NCI-H2171 (cell line): Measurements from ENCODE around the gene CDC42EP3.

ENCODE experiments used
- DNase-seq: peaks from one replicate; lab custom pipeline; 2025; lab: John Stamatoyannopoulos, UW

The CDC42EP3 gene

DNA sequence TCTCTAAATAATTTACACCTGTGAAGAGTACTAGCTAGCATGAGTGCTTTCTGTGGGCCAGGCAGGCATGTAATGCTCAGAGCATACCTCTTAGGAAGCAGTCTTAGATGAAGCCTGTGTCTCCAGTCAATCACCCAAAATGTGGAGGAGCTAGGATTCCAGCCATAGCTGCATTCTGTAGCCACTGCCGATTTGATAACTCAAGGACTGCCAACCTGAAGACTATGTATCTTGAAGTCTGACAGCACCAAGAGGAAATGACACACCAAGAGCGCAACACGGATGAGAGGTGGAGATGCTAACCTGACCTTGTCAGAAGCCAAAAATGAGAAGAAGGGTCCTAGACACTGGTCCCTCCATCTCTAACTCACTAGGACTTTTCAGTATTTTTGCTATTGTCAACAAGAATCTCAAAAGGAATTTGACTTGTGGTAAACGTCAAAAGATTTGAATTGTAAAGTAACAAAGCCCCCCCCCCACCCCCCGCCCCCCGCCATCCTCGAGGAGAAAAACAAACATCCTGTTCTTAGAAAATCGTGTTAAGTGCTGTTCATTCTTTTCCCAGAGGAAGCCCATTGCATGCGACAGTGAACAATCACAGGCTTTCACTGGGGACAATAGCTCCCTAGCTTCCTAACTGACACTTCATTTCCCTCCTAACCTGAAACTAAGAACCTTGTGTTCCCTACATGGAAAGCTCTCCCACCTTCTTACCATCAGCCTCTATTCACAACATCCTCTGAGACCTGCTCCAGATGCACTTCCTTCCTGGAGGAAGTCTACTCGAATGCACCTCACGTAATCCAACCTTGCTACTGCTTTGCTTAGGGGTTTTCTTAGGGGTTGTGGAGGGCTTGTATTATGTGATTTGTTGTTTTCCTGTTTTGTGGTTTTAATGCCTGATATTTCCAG, 14.7 kb downstream of the CDC42EP3 start:
- DNase-seq, result no peak

DNA sequence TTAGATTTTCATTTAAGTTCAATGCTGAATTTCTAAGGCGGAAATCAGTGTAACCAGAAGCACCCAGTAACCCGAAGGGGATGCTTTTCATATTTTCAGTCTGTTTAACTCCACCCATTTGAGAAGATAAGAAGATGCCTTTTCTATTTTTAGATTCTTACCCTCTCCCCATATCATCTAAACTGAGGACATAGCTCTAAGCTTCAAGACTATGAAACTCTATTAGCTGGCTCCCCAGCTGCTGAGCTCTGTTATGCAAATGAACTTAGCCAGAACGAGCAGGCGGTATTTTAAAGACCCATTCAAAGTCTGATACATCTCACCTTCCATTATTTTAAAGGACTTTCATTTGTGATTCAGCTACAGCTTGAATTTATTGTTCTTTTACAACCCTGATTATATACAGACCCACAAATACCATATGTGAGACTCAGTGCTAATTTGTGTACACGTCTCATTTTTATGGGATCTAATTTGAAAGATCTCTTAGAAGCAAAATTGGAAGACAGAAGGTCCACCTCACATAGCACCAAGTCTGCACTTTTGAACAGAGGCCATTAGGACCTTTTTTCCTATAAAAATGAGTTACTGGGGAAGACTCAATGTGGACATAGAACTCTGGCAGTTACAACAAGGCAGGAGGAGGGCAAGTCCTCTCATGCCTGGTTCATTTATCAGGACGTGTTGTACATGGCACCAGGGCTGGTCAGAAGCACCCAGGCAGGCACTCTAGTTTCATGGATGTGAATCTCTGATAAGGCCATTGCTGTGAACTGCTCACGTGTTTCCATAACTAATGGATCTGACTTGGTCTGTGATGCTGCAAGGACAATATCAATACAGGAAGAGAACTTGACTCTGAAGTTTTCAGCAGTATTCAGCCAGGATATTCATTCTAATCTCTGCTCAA, 16.3 kb downstream of the CDC42EP3 start:
- no peak for DNase-seq

DNA sequence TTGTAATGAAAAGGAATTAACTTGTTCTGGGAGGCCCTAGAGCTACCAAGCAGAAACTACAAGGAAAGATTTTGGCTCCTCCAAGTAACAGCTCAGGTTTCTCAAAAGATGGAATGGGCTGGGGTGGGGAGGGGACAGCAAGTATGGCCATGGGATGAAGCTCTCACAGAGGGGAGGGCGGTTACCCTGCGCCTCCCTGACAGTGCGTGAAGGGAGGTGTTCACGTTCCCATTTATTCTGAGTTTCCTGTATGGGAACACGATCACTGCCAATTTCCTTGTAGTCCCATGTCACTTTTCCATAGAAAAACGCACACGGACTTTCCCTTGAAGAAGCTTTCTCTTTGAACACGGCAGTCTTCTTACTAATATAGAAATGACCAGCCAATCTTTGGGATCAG, 17.0 kb downstream of the CDC42EP3 start:
- DNase-seq, result no peak

DNA sequence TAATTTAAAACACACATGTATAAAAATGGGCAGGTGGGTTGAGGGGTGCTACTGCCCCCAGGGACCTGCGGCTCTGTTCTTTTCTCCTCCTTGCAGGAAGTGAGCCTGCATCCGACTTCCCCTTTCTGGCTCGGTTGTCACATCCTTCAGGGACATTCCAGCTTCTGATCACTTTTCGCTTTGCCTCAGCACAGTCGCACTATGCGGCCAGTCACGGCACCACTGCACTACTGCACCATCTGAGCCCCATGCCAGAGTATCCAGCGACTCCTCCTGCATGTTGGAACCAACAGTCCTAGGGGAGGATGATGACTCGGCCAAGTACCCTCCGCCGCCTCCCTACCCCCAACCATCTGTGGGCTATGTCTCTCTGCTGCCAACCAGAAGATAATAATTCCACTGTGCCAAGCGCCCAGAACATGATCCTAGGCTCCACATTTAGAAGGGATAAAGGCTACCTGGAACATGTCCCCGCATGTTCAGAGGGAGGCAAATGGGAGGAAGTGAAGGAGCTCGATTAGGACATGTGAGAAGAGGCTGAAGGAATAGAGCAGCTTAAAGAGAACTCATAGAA, 17.6 kb downstream of the CDC42EP3 start:
- DNase-seq, result peak; percentile 61

DNA sequence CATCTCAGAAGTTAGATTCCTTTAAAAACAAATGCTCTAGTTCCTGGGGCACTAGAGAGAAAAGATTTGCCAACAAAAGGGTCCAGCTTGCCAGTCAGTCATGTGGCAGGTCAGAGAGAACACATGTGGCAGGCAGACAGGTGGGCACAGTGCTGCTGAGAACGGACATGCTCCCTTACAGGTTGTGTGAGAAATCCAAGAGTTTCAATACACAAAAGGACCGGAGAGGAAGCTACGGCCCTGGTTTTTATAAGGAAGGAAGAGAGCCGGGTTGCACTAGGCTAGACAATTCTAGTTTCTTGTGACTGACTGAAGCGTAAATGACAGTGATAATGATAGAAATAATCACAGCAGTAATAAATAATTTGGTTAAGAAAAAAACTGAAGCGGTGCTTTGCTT, 18.3 kb downstream of the CDC42EP3 start:
- DNase-seq, result no peak

DNA sequence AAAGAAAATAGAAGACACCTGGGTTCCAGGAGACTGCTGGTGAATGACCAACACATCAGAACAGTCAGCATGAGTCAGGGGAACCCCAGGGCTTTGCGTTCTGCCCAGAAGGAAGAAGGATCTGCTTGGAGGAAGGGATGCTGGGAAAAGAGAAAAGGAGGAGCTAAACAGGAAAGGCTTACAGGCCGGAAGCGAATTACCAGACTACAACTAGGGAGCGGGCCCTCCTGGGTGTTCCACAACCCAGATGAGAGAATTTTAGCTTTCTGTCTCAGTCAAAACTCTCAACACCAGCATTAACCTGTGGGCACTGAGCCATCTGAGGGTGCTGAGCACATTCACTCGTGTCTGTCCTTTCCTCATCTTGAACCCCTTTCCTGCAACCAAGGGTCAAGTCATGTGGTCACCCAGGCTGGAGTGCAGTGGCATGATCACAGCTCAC, 19.2 kb downstream of the CDC42EP3 start:
- no peak for DNase-seq

DNA sequence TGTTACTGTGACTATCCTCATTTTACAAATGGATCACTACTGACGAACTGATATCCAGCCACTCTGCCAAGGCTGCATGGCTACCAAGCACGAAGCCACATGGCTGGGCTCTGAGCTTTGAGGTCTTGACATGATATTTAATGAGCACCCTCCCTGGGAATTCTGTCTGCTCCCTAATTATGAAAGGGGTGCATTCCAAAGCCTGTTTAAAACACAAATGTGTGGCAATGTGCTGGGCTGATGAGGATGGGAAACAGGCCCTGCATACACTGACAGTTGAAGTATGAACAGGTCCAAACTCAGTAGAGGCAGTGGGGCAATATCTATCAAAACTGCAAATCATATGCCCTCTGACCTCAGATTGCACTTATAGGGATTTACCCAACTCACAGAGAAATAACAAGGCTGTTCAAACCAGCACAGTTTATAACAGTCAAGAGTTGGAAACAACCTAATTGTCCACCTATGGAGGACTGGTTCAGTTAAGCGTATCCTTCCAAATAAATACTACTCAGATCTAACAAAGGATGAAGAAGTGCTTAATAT, 20.8 kb downstream of the CDC42EP3 start:
- no peak for DNase-seq

DNA sequence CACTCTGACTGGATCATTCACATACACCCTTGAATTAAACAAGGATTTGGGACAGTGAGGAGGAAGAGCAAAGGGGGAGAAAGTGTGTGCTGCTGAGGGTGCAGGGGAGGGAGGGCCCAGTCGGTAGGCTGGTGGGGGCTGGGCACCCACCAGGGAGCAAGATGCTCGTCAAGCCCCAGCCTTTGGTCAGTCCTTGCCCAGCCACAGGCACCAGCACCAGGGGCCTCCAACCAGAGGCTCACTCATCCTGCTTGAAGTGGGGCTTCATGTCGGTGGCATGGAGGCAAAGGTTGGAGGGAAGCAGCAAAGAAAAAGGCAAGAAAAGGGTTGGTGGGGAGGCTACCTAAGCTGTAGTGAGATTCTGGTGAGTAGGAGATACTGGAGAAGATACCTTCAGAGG, 21.9 kb downstream of the CDC42EP3 start:
- DNase-seq, result no peak

DNA sequence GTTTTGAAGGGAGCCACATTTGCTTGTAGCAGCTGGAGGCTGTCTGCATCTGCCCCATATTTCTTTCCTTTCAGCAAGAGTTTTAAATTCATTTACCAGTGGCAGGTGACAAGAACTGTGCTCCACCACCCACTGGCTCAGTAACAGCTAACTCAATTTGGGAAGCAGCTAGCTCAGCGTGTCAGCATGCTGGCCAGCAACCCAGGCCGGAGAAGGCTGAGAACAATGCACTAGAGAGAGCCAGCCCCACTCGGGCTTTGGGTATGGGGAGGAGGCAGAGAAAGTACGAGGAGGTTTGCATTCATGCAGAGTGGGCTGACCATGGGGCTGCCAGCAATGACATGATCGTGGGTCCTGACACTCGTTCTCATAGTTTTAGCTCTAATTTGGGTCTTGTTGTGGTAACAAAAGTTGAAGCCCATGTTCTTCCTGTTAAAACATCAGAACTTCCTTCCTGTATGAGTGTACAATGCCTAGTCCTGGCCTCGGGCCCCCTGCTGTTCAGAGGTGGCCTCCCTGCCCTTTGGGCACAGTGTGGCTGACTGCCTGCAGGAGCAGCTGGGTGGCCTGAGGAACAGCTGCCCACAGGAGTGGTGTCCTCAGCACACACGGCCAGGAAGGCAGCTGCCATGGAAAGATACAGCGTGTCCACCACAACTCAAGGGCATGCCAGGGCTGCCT, 23.0 kb downstream of the CDC42EP3 start:
- no peak for DNase-seq

DNA sequence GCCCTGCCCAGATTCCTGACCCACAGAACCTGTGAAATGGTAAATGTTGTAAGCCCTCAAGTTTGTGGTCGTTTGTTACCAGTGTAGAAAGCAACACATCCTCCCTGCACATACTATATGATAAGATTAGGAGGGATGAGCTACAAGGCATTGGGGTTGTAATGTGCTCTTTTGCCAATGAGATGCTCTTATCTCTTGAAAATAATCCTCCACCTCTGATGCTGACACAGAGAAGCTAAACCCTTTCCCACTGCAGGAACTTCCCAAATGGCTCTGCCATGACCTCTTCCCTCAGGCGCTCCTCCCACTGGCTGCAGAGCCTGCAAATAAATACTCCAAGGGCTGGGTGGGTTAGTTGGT, 23.5 kb downstream of the CDC42EP3 start:
- no peak for DNase-seq

DNA sequence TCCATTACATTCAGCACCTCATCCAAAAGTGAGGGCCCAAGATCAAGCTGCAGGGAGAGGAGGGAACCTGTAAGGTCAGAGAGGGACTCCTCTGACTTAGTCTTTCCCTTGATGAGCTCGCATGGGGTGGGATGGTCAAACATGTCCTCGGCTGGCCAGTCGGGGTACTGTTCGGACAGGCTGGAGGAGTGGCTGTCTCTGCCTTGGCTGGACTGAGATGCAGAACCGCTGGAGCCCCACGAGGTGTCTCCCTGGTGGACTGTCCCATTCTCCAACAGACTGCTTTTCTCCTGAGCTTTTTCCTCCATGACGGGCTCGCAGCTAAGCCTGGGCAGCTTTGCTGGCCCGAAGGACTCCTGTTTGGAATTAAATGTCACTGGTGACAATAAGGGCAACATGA, 25.6 kb downstream of the CDC42EP3 start:
- DNase-seq, result no peak

DNA sequence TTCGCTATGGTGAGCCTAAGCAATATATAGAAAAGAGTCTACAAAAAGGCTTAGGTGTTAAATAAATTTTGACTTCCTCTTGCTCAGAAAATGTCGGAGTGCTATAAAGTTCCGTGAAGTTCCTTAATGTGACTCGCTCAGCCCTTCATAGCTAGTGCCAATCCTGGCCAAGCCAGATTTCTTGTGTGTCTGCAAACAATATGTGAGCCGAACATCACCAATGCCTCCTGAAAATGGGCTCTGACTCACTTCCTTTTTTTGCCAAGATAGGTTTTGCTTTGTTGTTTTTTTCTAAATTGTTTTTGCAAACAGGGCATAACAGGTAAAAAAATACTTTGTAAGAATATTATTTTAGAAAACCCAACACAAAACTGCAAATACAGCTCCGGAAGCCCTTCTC, 26.1 kb downstream of the CDC42EP3 start:
- DNase-seq, result no peak

DNA sequence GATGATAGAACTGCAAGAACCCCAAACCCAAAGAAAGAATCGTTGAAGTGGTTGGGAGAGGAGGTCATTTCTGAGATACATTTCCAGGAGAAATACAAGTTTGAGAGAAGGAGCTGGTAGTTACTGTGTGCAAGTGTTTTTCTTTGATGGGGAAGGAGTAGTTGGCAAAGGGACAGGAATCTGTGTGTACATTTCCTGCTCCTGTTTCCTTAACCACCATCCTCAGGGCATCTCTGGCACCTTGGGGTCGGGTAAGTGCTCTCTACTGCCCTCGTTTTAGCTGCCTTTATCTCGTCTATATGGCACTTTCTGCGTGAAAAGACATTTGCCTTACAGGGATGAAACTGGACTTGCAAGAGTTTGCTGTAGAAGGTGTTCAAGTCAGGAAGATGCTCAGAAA, 27.3 kb downstream of the CDC42EP3 start:
- DNase-seq, result no peak

DNA sequence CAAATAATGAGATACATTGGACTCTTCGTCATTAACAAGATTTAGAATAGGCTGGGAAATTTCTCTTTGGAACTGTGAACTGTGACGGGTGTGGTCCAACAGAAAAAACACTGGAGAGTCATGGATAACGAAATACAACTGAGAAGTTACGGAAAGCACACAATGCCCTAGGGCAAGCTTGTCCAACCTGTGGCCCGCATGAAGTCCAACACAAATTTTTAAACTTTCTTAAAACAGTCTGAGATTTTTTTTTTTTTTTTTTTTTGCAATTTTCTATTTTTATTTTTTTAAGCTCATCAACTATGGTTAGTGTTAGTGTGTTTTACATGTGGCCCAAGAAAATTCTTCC, 27.7 kb downstream of the CDC42EP3 start:
- no peak for DNase-seq

DNA sequence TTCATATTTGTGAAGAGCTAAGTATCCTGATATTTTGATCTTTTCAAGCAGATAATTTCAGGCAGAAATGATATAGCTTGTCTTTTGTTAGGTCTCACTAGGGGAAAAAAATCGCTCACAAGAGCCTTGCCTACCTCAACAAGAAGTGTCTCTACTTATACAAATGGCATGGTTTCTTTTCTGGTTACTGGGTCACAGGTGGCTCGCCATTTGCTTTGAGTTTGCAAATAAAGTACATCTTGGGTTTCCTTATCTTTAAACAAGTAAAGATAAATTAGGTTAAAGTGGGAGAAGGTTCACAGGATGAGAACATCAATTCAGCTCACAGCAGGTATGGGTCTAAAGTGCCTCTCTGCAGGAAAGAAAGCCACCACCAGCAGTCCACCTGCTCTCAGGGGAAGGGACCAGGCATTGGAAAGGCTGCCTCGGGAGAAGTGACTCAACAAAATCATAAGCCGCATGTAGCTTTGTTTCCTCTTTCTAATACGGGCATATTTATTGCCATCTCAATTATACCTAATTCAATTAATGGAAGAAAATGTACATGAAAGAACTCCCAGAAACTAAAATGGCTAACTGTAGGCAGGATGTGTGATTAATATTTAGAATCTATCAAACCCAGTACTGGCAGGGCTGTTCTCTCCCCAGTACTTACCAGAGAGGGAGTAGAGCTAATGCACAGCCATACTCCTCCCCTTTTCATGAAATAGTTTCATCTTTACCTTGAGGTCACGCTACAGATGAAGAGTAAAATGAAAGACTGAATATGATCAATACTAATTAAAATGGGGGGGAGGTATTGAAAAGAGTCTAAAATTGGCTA, 28.3 kb downstream of the CDC42EP3 start:
- DNase-seq, result no peak

DNA sequence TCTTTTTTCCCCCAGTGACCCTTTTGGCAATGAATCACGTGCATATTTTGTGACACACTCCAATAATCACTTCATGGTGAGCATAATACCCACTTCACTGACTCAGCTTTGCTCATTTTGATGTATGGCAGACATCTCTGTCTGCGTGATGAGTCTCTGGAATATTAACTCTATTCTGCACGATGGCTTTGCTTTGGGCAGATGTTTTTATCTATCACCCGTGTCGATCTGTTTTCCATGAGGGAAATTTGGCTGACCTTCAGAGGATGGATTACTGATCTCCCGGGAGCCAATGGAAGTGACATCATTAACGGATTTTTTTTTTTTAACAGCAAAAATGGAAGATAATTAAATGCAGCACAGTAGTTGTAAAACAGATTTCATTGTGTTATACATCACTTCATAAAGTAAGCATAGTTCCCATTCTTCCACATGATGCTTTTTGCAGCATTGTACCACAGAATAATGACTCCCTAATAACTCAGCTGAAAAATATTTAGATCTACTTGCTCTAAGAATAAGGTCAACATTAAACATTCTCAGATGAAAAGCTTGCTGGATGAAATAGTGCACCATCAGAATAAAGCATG, 29.8 kb downstream of the CDC42EP3 start:
- no peak for DNase-seq

DNA sequence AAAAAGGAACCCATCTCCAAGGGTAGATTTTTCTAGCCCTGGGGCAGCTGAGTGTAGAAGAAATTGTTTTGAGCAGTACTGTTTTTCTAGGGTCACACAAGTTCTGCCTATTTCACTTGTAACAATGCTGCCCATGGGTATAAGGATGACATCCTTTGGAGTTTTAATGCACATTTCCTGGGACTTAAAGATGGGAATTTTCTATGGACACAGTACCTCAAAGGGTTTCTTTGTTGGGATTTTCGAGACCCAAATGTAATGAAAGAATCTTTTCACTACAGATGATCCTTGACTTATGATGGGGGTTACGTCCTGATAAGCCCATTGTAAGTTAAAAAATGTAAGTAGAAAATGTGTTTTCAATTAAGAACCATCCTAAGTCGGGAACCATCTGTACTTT, 31.8 kb downstream of the CDC42EP3 start:
- DNase-seq, result no peak

DNA sequence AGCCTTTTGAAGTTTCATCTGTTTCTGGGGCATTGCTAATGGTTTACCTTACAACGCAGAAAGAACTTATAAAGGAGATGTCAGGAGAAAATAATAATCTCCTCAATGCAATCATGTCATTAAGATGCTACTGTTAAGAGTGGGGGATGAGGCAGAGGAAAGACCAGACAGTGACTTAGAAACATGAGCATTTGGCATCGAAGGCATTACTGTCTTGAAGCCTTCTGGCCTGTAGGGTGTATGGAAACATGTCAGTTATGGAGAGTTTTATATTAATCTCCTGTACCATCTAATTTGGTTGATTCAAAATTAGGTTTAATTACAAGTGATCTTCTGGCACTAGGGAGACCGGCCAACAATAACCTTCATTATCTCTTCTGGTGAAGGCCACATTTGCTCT, 32.5 kb downstream of the CDC42EP3 start:
- DNase-seq, result no peak

DNA sequence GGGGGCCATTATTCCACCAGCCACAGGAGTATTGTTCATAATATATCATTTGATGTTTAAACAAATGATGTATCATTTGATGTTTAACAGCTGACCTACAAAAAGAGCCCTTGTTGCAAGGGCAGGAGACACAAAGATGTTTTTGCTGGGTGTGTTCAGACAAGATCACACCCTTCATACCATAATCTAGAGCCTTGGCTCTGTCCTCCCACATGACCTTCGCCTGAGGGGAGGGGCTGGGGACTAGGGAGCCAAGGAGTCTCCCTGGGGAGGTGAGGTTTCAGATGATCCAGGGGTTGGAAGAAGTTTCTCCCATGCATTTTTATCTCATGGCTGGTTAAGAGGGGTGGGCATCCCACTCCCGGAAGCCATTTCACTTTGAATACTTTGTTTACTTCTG, 33.5 kb downstream of the CDC42EP3 start:
- no peak for DNase-seq

DNA sequence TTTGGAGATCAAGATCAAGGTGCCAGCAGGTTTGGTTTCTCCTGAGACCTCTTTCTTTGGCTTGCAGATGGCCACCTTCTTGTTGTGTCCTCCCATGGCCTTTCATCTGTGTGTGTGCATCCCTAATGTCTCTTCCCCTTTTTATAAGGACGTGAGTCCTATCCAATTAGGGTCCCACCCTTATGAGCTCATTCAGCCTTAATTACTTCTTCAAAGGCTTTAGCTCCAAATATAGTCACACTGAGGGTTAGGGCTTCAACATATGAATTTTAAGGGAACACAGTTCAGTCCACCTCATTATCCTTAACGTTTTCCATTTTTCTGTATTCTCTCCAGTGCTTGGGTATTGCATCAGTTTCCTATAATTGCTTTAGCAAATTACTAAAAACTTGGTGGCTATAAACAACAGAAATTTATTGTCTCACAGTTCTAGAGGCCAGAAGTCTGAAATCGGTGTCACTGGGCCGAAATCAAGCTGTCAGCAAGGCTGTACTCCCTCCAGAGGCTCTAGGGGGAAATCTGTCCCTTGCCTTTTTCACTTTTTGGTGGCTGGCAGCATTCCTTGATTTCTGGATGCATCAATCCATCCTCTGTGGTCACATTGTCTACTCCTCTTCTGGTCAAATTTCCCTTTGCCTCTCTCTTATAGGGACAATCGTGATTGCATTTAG, 34.1 kb downstream of the CDC42EP3 start:
- no peak for DNase-seq
